Measurements from ENCODE around the gene HARBI1.
"Not testable (repeated sequence)": the region's sequence is repeated elsewhere in the genome, so short reads cannot be mapped to it uniquely, and the experiment has no call there.

Gene HARBI1

GRCh38 chr11:46594785-46595184 lies 22.2 kb downstream of the HARBI1 start:
- DNase-seq = no peak

GRCh38 chr11:46594374-46594700 lies 22.7 kb downstream of the HARBI1 start:
- DNase-seq = no peak

- DNase-seq = peak; percentile 96
Observed at GRCh38 chr11:46593550-46594373, 23.3 kb downstream of the HARBI1 start, which contains the start of gene AMBRA1. AMBRA1 (minus strand) TSS chr11:46594023; CDS start chr11:46548380, 45,643 bp downstream.

GRCh38 chr11:46590740-46591605 lies 26.1 kb downstream of the HARBI1 start:
- DNase-seq = no peak

GRCh38 chr11:46588915-46589314 lies 28.1 kb downstream of the HARBI1 start:
- peak; percentile 37 for DNase-seq

GRCh38 chr11:46588131-46588530 lies 28.9 kb downstream of the HARBI1 start:
- no peak for DNase-seq

- not testable (repeated sequence) for DNase-seq
Observed at GRCh38 chr11:46583513-46583912, 33.5 kb downstream of the HARBI1 start.

GRCh38 chr11:46582588-46582987 lies 34.4 kb downstream of the HARBI1 start:
- no peak for DNase-seq

- DNase-seq = no peak
Observed at GRCh38 chr11:46577058-46577457, 40.0 kb downstream of the HARBI1 start.

GRCh38 chr11:46574656-46575055 lies 42.4 kb downstream of the HARBI1 start:
- no peak for DNase-seq

GRCh38 chr11:46570790-46571398 lies 46.1 kb downstream of the HARBI1 start:
- DNase-seq = no peak

- no peak for DNase-seq
Observed at GRCh38 chr11:46565232-46565840, 51.7 kb downstream of the HARBI1 start.

- no peak for DNase-seq
Observed at GRCh38 chr11:46564459-46564858, 52.6 kb downstream of the HARBI1 start.

- no peak for DNase-seq
Observed at GRCh38 chr11:46562527-46562926, 54.5 kb downstream of the HARBI1 start.

GRCh38 chr11:46560300-46560991 lies 56.6 kb downstream of the HARBI1 start:
- DNase-seq = peak; percentile 82

GRCh38 chr11:46559815-46560214 lies 57.2 kb downstream of the HARBI1 start:
- DNase-seq = peak; percentile 57

- peak; percentile 74 for DNase-seq
Observed at GRCh38 chr11:46557684-46558151, 59.3 kb downstream of the HARBI1 start.

- DNase-seq = peak; percentile 43
Observed at GRCh38 chr11:46555267-46556054, 61.6 kb downstream of the HARBI1 start.

GRCh38 chr11:46554213-46555147 lies 62.5 kb downstream of the HARBI1 start:
- peak; percentile 71 for DNase-seq

- peak; percentile 66 for DNase-seq
Observed at GRCh38 chr11:46553814-46554212, 63.2 kb downstream of the HARBI1 start.
